DND-41 (cell line): ENCODE data around the gene RPL26.
"Not testable (repeated sequence)": the region's sequence is repeated elsewhere in the genome, so short reads cannot be mapped to it uniquely, and the experiment has no call there.

Experiments used
- ATAC-seq: fragments of 200-7000 bp; cut with Tn5 transposase; 3 replicates; pipeline ENCODE4 v1.9.1; 2021; ENCODE audit warnings: low read depth; ENCODE audit not compliant: insufficient read depth
- DNase-seq: peaks from one replicate; pipeline ENCODE4 v3.0.0-alpha.2; 2020
- H2AFZ ChIP-seq: 2 replicates; pipeline ENCODE4 v1.6.0; 2012; ENCODE audit warnings: low read depth, low read length
- H3K27ac ChIP-seq: 2 replicates; pipeline ENCODE4 v1.5.1; 2012; ENCODE audit warnings: low read length, inconsistent platforms
- H3K27me3 ChIP-seq: fragments of 200-600 bp; sonication (generic); 2 replicates; pipeline ENCODE4 v1.6.0; 2012; ENCODE audit warnings: low read length, mild to moderate bottlenecking, inconsistent platforms; ENCODE audit not compliant: insufficient read depth, poor library complexity
- H3K36me3 ChIP-seq: 2 replicates; pipeline ENCODE4 v1.5.1; 2012; ENCODE audit warnings: low read length, inconsistent platforms; ENCODE audit not compliant: insufficient read depth
- H3K4me1 ChIP-seq: 2 replicates; pipeline ENCODE4 v1.5.1; 2012; ENCODE audit warnings: mild to moderate bottlenecking, low read length; ENCODE audit not compliant: insufficient read depth
- H3K4me2 ChIP-seq: 2 replicates; pipeline ENCODE4 v1.6.0; 2012; ENCODE audit warnings: mild to moderate bottlenecking, moderate library complexity, low read length, inconsistent platforms; ENCODE audit not compliant: insufficient read depth
- H3K4me3 ChIP-seq, 2 experiments: fragments of 200-600 bp in 1 of 2; shearing (Covaris generic) in 1 of 2; 2 replicates each; pipeline ENCODE4 v1.5.1; 2012 to 2016; ENCODE audit warnings: inconsistent platforms in 2 of 2, low read length in 2 of 2, mild to moderate bottlenecking in 2 of 2, low read depth in 1 of 2, moderate library complexity in 1 of 2
- H3K79me2 ChIP-seq: 2 replicates; pipeline ENCODE4 v1.6.0; 2012; ENCODE audit warnings: low read length, inconsistent platforms; ENCODE audit not compliant: insufficient read depth
- H3K9ac ChIP-seq: 2 replicates; pipeline ENCODE4 v1.6.0; 2012; ENCODE audit warnings: low read depth, mild to moderate bottlenecking, inconsistent platforms, low read length, moderate library complexity
- H3K9me3 ChIP-seq: 2 replicates; pipeline ENCODE4 v1.5.1; 2012; ENCODE audit warnings: low read length, moderate library complexity, mild to moderate bottlenecking, inconsistent platforms; ENCODE audit not compliant: insufficient read depth, severe bottlenecking
- H4K20me1 ChIP-seq: 2 replicates; pipeline ENCODE4 v1.6.0; 2012; ENCODE audit warnings: low read length; ENCODE audit not compliant: insufficient read depth
- CTCF ChIP-seq: IDR thresholded peaks from 2 replicates; pipeline ENCODE4 v1.5.1; 2012; ENCODE audit warnings: borderline replicate concordance, low read length, moderate library complexity, mild to moderate bottlenecking; ENCODE audit not compliant: poor library complexity, severe bottlenecking; ENCODE audit errors: extremely low read depth
- EZH2 ChIP-seq: IDR thresholded peaks from 3 replicates; pipeline ENCODE4 v1.6.1; 2012; ENCODE audit warnings: borderline replicate concordance, low read depth, mild to moderate bottlenecking, moderate library complexity, low read length, inconsistent platforms; ENCODE audit not compliant: severe bottlenecking

Gene RPL26

DNA sequence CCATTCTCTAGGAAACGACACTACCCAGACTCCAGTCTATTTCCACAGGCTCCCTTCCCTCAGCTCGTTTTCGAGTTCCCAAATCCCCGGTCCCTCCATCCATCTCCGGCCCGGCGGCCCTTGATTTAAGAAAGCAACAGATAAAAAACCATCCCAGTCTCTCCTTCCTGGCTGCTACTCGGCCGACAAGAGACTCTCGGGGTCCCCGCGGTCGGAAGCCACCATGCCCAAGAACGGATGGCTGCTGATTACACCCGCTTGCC, 182 bp downstream of the RPL26 start:
- Histone ChIP-seq H3K27ac (peak overlapping the region; percentile 77), H3K79me2 (peaks cover 61% of the 10 kb centered on the region), H3K4me3 (peak overlapping the region; percentile 94 to 97), H3K36me3 (peaks cover 44% of the 10 kb centered on the region), H3K4me2 (peak overlapping the region; percentile 91), H2AFZ (peak overlapping the region; percentile 86), H4K20me1 (peaks cover 32% of the 10 kb centered on the region), H3K9me3 (no peaks in the 10 kb centered on the region), H3K27me3 (no peaks in the 10 kb centered on the region), H3K4me1 (peaks cover 70% of the 10 kb centered on the region), H3K9ac (peak overlapping the region; percentile 75)
- no peak for ATAC-seq
- no peak for DNase-seq
- TF ChIP-seq EZH2 (no peak), CTCF (no peak)

DNA sequence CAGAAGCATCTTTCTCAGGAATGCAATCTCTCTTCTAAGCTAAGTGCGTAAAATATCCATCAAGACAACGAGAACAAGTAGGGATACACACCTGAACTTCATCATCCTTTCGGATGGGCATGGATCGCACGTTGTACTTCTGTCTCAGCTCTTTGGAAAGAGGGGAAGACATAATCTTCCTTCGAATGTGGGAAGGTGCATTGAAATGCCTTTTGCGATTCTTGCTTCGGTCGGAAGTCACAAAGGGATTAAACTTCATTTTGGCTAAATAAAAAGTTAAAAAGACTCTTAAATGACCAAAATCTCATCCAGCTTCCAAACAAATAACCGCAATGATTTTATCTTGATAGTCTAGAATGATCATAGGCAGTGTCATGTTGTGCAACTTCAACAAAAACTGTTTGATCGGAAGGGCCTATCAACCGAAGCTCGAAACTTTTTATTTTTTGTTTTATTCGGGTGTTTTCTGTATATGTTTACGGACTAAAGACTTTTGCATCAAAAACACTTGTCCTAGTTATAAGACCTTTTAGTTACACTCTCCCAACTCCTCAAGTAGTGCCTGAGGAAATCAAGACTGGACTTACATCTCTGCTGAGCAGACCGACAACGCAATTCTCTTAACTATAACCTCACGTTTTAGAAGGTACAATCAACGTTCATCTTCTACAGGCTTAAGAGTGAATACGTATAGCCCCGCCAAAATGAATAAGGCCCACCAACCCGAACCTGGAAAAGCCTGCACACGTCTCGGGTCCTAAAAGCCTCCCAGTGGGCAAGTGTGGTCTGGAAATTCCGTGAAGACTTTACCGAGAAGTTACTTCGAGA, 727 bp downstream of the RPL26 start:
- H4K20me1 ChIP-seq = peaks cover 32% of the 10 kb centered on the region
- ATAC-seq = no peak

GRCh38 chr17:8380049-8380448, 2.9 kb downstream of the RPL26 start:
- Histone ChIP-seq H3K79me2 (peaks cover 71% of the 10 kb centered on the region), H4K20me1 (peaks cover 35% of the 10 kb centered on the region), H3K4me3 (peak overlapping the region in 1 of 2 experiments; percentile 3; a peak in 1 of 4 replicates), H3K36me3 (peaks cover 56% of the 10 kb centered on the region), H3K27me3 (no peaks in the 10 kb centered on the region), H3K9me3 (no peaks in the 10 kb centered on the region), H3K4me1 (peaks cover 77% of the 10 kb centered on the region), H2AFZ (no peak overlapping the region), H3K4me2 (peak overlapping the region; percentile 91; the same call in 1 of the 2 replicates), H3K9ac (peak overlapping the region; percentile 19; the same call in 1 of the 2 replicates), H3K27ac (no peak overlapping the region)
- ATAC-seq (no peak), DNase-seq (no peak)
- no peak for TF ChIP-seq EZH2
- TF ChIP-seq CTCF = no peak

More for the DNA sequence above, 727 bp downstream of the RPL26 start:
- no peaks in the 10 kb centered on the region for H3K9me3 ChIP-seq
- H3K36me3 ChIP-seq = peaks cover 49% of the 10 kb centered on the region
- H3K4me2 ChIP-seq = peak overlapping the region; percentile 91
- H3K4me3 ChIP-seq = peak overlapping the region; percentile 94 to 97
- peak overlapping the region; percentile 77 for H3K27ac ChIP-seq
- H3K79me2 ChIP-seq = peaks cover 61% of the 10 kb centered on the region
- no peak for TF ChIP-seq CTCF
- no peak for TF ChIP-seq EZH2
- H2AFZ ChIP-seq = peak overlapping the region; percentile 86
- no peak for DNase-seq
- no peaks in the 10 kb centered on the region for H3K27me3 ChIP-seq
- peaks cover 76% of the 10 kb centered on the region for H3K4me1 ChIP-seq
- peak overlapping the region; percentile 75 for H3K9ac ChIP-seq

DNA sequence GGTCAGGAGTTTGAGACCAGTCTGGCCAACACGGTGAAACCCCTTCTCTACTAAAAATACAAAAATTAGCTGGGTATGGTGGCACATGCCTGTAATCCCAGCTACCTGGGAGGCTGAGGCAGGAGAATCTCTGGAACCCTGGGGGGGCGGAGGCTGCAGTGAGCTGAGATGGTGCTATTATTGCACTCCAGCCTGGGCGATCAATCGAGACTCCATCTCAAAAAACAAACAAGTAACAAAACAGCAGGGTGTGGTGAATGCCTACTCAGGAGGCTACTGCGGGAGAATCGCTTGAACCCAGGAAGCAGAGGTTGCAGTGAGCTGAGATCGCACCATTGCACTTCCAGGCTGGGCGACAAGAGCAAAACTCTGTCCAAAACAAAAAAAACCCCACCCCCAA, 4.9 kb downstream of the RPL26 start:
- ATAC-seq, H3K4me3 ChIP-seq, H3K9me3 ChIP-seq, DNase-seq, H3K27ac ChIP-seq, H3K27me3 ChIP-seq, H2AFZ ChIP-seq, H3K9ac ChIP-seq: not testable (repeated sequence)
- Histone ChIP-seq H4K20me1 (peaks cover 35% of the 10 kb centered on the region), H3K36me3 (peaks cover 56% of the 10 kb centered on the region), H3K4me1 (peaks cover 66% of the 10 kb centered on the region), H3K4me2 (peak overlapping the region; percentile 21; the same call in 1 of the 2 replicates), H3K79me2 (peaks cover 57% of the 10 kb centered on the region)
